A549 (cell line): ENCODE data around the gene ZNF655. TPM values are rescaled to one million over a fixed set of nuclear protein-coding genes. Genes with fewer than 3 reads are reported as not detected.

Experiments used
- ATAC-seq, 2 experiments: fragments of 200-7000 bp in 1 of 2; fragments of >200 bp in 1 of 2; cut with Nextera tagmentation in 1 of 2; cut with Tn5 transposase in 1 of 2; 3 replicates each; pipeline versions ENCODE4 v1.8.0 to v1.9.1; 2018 to 2020; ENCODE audit warnings: mild to moderate bottlenecking in 1 of 2, moderate library complexity in 1 of 2
- CTCF ChIA-PET: fragments of 300-600 bp; sonication (Branson Sonifier 250); formaldehyde crosslinking; extraction: SDS; loops from one replicate; lab custom pipeline; 2021; ENCODE audit warnings: antibody characterized with exemption, inconsistent platforms; lab: Yijun Ruan, JAX
- POLR2A ChIA-PET: fragments of 350-600 bp; formaldehyde crosslinking; extraction: SDS; loops from one replicate; lab custom pipeline; 2021; ENCODE audit warnings: antibody characterized with exemption, inconsistent platforms; lab: Yijun Ruan, JAX
- DNase-seq, 2 experiments: peaks; one replicate each; pipeline versions ENCODE4 v3.0.0 to v3.0.0-alpha.2; 2011 to 2016; ENCODE audit warnings: low read depth in 1 of 2, low spot score in 1 of 2
- FAIRE-seq: peaks from 2 replicates; lab custom pipeline; 2011; peaks lifted over from hg19 to GRCh38; lab: Jason Lieb, UNC
- H3K27ac ChIP-seq, 2 experiments: fragments of >200 bp; sonication (Bioruptor Twin); formaldehyde crosslinking; 3 replicates each; pipeline ENCODE4 v1.5.1; 2016 to 2017
- H3K4me1 ChIP-seq: fragments of >200 bp; sonication (Bioruptor Twin); formaldehyde crosslinking; 3 replicates; pipeline ENCODE4 v1.6.1; 2016
- H3K4me2 ChIP-seq: fragments of >200 bp; sonication (Bioruptor Twin); formaldehyde crosslinking; 3 replicates; pipeline ENCODE4 v1.6.1; 2016
- H3K4me3 ChIP-seq: fragments of >200 bp; sonication (Bioruptor Twin); formaldehyde crosslinking; 3 replicates; pipeline ENCODE4 v1.5.1; 2016
- H3K9me3 ChIP-seq: fragments of >200 bp; sonication (Bioruptor Twin); formaldehyde crosslinking; 3 replicates; pipeline ENCODE4 v1.6.1; 2016
- E2F6 ChIP-seq: IDR thresholded peaks from 2 replicates; pipeline ENCODE4 v1.6.1; 2012; ENCODE audit warnings: low read depth, borderline replicate concordance
- EHMT2 ChIP-seq: fragments of 200-600 bp; sonication (generic); IDR thresholded peaks from 2 replicates; pipeline ENCODE4 v1.6.1; 2016; ENCODE audit warnings: antibody characterized with exemption, low read depth, mild to moderate bottlenecking, moderate library complexity
- EP300 ChIP-seq, 2 experiments: fragments of >200 bp; sonication (Bioruptor Twin); formaldehyde crosslinking; IDR thresholded peaks; 2 replicates in 1 of 2; 3 replicates in 1 of 2; pipeline ENCODE4 v1.6.1; 2016 to 2017
- FOXS1 ChIP-seq: fragments of 250-450 bp; sonication (Bioruptor Pico); IDR thresholded peaks from 2 replicates; pipeline ENCODE4 v1.5.0; 2020; ENCODE audit warnings: mild to moderate bottlenecking, moderate library complexity
- HMGXB4 ChIP-seq: fragments of 250-450 bp; sonication (Bioruptor Pico); IDR thresholded peaks from 2 replicates; pipeline ENCODE4 v1.5.0; 2021; ENCODE audit warnings: mild to moderate bottlenecking, moderate library complexity, borderline replicate concordance
- KDM1A ChIP-seq: fragments of 200-600 bp; sonication (generic); IDR thresholded peaks from 2 replicates; pipeline ENCODE4 v1.6.1; 2016; ENCODE audit warnings: low read depth, mild to moderate bottlenecking
- MAFK ChIP-seq: fragments of 450-650 bp; IDR thresholded peaks from 2 replicates; pipeline ENCODE4 v1.6.1; 2014; ENCODE audit not compliant: partially characterized antibody
- MAX ChIP-seq: IDR thresholded peaks from 2 replicates; pipeline ENCODE4 v1.6.1; 2012
- MAZ ChIP-seq: fragments of 150-350 bp; IDR thresholded peaks from 2 replicates; pipeline ENCODE4 v1.6.1; 2014; ENCODE audit warnings: antibody characterized with exemption, low read depth, low read length, borderline replicate concordance
- NR3C1 ChIP-seq: fragments of >200 bp; sonication (Bioruptor Twin); formaldehyde crosslinking; IDR thresholded peaks from 3 replicates; pipeline ENCODE4 v1.6.1; 2017
- POLR2AphosphoS2 ChIP-seq: conservative IDR thresholded peaks from 2 replicates; pipeline ENCODE4 v1.6.1; 2012; ENCODE audit warnings: low read length, improper control_type of control experiment, inconsistent platforms
- RARB ChIP-seq: fragments of 250-450 bp; sonication (Bioruptor Pico); IDR thresholded peaks from 2 replicates; pipeline ENCODE4 v1.8.0; 2021; ENCODE audit warnings: mild to moderate bottlenecking, moderate library complexity
- REST ChIP-seq: fragments of 200-600 bp; sonication (generic); IDR thresholded peaks from 2 replicates; pipeline ENCODE4 v1.6.1; 2016; ENCODE audit warnings: antibody characterized with exemption, mild to moderate bottlenecking, moderate library complexity
- ZSCAN20 ChIP-seq: fragments of 250-450 bp; sonication (Bioruptor Pico); IDR thresholded peaks from 2 replicates; pipeline ENCODE4 v1.8.0; 2022; ENCODE audit warnings: mild to moderate bottlenecking, moderate library complexity
- WGBS: methylation state at CpG from one replicate; pipeline ENCODE4 v1.1.6; 2017; ENCODE audit errors: missing lambda C conversion rate; 5-methylcytosine and 5-hydroxymethylcytosine counted together
- polyA plus RNA-seq, 4 experiments: library from polyadenylated mRNA; depleted of rRNA in 3 of 4; stranded (reverse); fragments of >200 nt; fragmentation: RNase III in 1 of 4; extraction: RNeasy Plus Mini Kit Qiagen cat#74134 plus additional on column Dnase treatment in 1 of 4; gene quantifications; 2 replicates in 3 of 4; 3 replicates in 1 of 4; pipeline ENCODE4 v1.2.3, GENCODE V29; 2011 to 2017
- TF ChIP-seq, protein P1 (sequence below): fragments of >200 bp; sonication (Bioruptor Twin); formaldehyde crosslinking; IDR thresholded peaks from 3 replicates; pipeline ENCODE4 v1.5.1; 2016

Gene ZNF655
- polyA plus RNA-seq, 2 of the 4 experiments (the other 2 are of a cell fraction) = 56.5 to 85.1 TPM

DNA sequence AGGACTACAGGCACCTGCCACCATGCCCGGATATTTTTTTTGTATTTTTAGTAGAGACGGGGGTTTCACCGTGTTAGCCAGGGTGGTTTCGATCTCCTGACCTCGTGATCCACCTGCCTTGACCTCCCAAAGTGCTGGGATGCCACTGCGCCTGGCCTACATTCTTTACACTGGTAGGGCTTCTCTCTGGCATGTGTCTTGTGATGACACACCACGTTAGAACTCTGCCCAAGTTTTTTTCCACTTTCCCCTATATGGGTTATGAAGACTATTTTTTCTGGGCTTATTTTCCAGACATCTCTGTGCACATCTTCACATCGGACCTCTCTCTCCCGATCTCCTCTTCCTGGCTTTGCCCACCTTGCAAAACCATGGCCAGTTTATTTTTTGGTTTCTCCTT lies 17.2 kb upstream of the ZNF655 start:
- POLR2A ChIA-PET = no interaction called here
- TF ChIP-seq REST (no peak), MAX (no peak), NR3C1 (no peak), HMGXB4 (CRISPR knock-in tag) (no peak), E2F6 (no peak)
- TF ChIP-seq, protein P1, sequence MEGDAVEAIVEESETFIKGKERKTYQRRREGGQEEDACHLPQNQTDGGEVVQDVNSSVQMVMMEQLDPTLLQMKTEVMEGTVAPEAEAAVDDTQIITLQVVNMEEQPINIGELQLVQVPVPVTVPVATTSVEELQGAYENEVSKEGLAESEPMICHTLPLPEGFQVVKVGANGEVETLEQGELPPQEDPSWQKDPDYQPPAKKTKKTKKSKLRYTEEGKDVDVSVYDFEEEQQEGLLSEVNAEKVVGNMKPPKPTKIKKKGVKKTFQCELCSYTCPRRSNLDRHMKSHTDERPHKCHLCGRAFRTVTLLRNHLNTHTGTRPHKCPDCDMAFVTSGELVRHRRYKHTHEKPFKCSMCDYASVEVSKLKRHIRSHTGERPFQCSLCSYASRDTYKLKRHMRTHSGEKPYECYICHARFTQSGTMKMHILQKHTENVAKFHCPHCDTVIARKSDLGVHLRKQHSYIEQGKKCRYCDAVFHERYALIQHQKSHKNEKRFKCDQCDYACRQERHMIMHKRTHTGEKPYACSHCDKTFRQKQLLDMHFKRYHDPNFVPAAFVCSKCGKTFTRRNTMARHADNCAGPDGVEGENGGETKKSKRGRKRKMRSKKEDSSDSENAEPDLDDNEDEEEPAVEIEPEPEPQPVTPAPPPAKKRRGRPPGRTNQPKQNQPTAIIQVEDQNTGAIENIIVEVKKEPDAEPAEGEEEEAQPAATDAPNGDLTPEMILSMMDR = no peak
- TF ChIP-seq, all 56 proteins: peak for 0
- H3K4me3 ChIP-seq = no peak overlapping the region
- H3K27ac ChIP-seq = no peak overlapping the region
- ATAC-seq (no peak), DNase-seq (no peak), FAIRE-seq (no peak)
- 63% methylated on average over 9 of the region's 9 CpGs for WGBS
- H3K9me3 ChIP-seq = peaks cover 99% of the 10 kb centered on the region
- no peak overlapping the region for H3K4me2 ChIP-seq
- CTCF ChIA-PET = interaction anchor here (0.7 to 1.7 kb wide), 3 partner anchors 9 to 14 kb away, joined by 3 to 11 read pairs (median 3); no protein-coding TSS in a partner anchor
- no peaks in the 10 kb centered on the region for H3K4me1 ChIP-seq

GRCh38 chr7:99543081-99543671 lies 15.3 kb upstream of the ZNF655 start:
- ChIA-PET CTCF (no interaction called here), POLR2A (no interaction called here)
- H3K9me3 ChIP-seq = peaks cover 96% of the 10 kb centered on the region
- FAIRE-seq = no peak
- 93% methylated on average over 33 of the region's 34 CpGs for WGBS
- no peak for ATAC-seq
- TF ChIP-seq EP300 (IDR thresholded peaks at IDR 0.05) (no peak), FOXS1 (CRISPR knock-in tag) (no peak), ZSCAN20 (no peak), MAZ (no peak), EHMT2 (no peak), POLR2AphosphoS2 (no peak), KDM1A (no peak), MAFK (no peak), RARB (no peak)
- no peak overlapping the region for H3K4me3 ChIP-seq
- no peak for DNase-seq
- no peaks in the 10 kb centered on the region for H3K4me1 ChIP-seq
- no peak overlapping the region for H3K4me2 ChIP-seq
- H3K27ac ChIP-seq = no peak overlapping the region
